Measurements from ENCODE around the gene TMEM184A.
A peak's percentile ranks its signal among the peaks of the same experiment; 100 is the strongest.

The TMEM184A gene

DNA sequence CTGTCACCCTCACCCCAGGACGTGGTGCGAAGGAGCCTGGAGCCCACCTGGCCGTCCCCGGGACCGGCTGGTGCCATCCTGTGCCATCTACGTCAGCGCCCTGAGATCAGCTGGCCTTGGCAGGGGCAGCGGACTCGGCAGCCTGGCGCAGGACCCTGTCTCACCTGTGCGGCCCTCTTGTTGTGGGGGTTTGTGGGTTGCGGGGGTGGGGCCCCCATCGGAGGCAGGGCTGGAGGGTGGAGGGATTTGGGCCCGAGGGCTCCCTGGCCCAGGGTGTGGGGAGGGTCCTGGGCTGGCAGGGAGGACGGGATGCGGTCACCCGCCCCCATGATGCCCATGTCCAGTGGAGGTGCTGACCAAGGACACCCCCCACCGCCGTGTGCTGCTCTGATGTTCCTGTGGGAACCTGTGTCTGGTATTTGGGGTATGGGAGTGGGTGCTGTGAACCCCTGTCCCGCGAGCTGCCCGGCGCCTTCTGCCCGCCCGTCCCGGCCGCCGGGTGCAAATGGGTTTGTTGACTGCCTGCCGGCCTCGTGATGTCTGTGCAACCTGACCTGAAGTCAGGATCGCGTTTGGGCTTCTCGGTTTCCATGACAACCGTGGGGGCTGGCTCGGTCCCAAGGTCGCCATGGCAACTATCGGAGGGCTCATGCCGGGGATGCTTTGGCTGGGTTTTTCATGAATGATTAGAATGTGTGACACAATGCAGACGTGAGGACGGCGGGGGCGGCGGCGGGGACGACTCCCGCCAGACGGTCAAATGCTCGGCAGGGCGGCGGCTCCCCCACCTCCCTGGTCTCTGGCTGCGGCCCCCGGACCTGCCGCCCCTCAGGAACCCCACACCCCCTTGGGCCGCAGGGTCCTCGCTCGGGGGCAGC lies 18.2 kb downstream of the TMEM184A start:
- no peak for DNase-seq

DNA sequence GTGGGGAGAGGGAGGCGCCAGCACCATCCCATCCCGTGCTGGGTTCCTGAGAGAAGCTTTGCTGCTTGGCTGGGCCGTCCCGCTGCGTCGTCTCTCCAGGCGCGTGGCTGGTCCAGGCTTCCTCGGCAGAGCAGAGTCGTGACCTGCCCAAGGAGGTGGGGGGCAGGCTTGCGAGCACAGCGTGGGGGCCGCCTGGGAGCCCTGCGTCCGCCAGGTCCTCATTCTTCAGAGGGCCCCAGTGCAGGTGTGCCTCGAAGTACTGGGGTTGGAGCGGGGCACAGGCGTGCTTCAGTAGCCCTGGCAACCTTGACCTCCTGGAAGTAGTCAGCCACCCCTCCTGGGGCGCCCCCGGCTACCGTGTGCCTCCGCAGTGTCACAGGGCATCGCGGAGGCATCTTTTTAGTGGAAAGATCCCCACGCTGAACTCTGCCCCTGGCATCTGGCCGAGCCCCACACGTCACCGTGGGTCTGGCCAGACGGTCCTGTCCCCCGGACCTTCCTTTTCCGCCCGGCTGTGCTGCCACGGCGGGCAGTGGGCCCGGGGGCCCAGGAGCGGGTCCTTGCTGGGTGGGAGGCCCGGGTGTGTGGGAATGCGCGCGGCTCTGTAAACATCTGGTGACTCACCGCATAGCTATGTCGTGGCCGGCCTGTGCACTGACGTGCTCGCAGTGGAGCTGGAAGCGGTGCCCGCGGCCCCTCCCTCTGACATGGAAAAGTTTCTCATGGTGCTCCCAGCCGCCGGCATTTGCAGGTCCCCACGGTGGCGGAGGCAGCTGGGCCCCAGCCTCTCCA lies 19.1 kb downstream of the TMEM184A start:
- no peak for DNase-seq

DNA sequence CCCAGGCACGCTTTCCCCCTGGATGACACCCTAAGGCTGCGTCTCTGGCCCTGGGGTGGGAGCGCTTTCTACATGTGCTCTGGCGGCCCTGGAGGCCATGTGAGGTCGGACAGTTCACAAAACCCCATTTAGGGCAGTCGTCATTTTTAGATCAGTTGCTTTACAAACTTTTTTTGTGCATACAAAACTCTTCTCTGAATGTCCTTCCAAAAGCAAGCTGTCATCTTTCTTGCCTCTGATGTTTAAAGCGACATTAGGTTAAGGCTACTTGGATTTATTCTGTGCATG lies 19.6 kb downstream of the TMEM184A start:
- no peak for DNase-seq

DNA sequence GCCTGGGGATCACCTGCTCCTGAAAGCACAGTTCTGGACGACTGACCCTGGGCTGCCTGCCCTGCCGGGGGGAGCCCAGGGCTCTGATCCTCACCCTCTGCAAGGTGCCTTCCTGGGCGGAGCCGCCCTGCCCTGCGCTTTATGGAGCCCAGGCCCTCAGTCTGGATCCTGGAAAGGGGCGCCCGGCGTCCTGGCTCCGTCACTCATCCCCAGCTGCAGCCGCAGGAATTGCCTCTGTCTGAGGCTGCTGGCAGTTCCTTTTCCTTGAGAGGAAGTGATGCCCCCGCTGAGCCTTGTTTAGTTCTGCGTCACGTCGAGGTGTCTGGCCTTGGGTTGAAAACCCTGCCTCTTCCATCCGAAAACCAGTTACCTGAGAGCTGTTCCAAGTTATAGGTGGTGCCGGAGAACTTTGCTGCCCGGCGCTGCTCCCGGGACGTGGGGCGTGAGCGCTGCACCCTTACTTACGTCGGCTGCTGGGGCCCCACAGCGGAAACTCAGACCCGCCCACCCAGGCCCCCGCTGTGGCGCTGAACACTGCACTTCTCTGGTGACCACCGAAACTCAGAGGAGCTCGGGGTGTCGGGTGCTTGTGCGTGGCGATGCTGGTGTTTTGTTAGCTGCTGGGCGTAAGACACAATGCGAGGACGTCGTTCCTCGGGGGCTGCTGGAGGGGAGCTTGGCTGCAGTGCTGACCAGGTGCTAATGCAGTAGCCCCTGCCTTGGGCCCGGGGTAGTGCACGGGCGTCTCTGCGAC lies 20.1 kb downstream of the TMEM184A start:
- DNase-seq: no peak

DNA sequence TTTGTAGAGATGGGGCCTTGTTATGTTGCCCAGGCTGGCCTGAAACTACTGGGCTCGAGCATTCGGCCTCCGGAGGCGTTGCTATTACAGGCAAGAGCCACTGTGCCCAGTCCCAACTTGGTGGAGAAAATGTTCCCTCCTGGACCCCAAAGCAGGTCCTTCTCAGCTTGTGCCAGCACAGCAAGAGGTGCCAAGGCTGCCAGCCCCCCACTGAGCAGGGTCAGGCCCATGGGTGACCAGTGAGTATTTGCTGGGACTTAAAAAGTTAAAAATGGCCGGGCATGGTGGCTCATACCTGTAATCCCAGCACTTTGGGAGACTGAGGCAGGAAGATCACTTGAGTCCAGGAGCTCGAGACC lies 20.9 kb downstream of the TMEM184A start:
- no peak for DNase-seq

DNA sequence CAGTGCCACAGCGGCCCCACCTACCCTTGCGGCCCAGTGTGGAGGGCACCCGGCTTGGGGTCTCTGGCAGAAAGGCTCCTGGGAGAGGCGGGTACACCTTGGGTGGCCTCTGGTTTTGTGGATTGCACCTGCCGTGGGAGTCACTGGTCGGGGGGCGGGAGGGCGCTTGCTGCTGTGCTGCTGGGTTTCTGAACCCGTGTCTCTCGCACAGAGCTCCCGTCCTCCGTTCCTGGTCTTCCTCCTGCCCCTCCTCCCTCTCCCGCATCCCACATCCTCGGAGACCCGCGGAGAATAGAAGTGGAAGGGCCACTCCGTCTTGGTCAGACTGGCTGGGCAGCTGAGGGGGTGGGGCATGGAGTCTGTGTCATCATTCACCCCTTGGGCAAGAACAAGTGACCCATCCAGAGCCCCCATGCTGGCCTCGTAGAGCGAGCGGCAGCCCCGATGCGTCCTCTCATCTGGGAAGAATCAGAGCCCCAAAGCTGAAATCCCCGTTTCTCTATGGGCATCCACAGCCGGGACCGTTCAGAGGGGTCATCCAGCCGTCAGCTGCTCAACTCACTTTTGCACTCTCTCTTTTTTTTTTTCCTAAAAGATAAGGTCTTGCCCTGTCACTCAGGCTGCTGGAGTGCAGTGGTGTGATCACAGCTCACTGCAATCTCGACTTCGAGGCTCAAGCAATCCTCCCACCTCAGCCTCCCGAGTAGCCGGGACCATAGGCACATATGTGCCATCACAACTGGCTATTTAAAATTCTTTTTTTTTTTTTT lies 21.5 kb downstream of the TMEM184A start:
- no peak for DNase-seq

DNA sequence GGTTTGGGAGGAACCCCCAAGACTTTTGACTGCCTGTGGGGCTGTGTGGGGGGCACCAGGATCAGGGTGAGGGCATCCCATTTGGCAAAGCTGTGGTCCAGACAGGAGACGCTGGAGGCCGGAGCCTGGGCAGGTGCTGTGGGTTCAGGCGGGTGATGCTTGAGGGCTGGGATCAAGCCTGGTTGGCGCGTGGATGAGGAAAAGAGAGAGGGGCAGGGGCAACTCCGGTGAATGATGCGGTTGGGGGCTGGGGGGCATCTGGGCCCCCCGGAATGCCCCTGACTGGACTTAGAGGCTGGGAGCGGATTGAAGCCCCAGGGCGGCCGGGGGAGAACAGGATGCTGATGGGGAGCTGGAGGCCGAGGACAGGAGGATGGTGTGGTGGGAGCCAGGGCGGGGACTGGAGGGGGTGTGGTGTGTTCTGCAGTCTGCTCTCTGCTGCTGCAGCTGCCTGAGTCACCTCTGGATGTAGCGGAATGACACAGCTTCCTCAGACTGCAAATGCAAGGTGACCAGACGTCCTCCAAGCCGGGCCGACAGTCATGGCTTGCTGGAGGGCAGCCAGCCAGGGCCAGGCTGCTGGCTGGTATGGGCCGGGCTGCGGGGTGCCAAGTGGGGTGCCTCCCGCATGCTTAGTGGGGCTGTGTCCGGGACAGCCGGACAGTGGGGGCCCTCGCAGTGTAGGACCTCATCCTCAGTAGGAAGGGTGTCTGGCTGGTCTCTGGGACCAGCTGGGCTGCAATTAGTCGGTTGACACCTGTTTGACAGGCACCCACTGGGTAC lies 22.3 kb downstream of the TMEM184A start:
- no peak for DNase-seq

DNA sequence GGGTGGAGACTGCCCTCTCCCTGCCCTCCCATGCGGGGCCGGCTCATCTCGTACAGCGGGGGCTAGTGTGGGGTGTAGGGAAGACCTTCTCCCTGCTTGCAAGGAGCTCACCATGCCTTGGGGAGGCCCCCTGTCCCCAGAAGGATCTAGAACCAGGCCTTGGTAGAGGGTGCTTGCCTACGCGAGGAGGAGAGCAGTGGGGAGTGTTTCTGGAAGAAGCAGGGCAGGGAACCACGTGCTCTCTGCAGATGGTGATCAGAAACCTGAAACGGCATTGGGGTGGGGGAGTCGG lies 22.8 kb downstream of the TMEM184A start:
- no peak for DNase-seq

DNA sequence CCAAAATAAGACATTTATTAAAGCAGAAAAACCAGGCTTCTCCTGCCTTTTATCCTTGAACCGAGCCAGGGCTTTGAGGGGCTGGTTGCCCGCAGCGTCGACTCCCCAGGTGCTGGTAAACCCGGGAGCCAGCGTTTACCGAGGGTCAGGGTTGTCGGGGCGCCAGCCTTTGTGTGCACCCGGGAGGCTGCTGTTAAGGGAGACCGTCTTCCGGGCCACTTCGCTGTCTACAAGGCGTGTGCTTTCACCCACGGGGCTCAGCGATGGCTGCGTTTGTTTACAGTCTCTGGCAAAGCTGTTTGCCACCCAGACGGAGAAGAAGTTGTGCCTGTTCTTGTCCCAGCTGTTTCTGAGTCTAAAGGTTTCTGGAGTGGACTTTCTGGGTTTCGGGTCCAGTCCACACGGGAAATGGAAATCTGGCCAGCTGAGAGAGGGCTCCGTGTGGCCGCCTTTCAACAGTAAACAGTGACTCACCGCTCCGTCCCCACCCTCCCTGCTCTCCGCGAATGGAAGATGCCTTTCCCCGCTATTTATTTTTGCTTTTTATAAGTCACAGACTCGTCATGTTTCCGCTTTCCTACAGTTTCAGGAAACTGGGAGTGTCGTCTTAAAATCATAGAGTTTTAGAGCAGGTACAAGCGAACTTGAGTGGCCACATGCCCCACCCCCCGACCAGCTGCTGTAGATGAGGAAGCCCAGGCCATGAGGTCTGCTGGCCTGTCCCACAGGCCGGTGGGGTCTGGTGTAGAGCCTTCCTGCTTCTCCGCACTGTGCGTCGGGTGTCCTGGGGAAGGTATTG lies 23.4 kb downstream of the TMEM184A start:
- peak; percentile 84 for DNase-seq

DNA sequence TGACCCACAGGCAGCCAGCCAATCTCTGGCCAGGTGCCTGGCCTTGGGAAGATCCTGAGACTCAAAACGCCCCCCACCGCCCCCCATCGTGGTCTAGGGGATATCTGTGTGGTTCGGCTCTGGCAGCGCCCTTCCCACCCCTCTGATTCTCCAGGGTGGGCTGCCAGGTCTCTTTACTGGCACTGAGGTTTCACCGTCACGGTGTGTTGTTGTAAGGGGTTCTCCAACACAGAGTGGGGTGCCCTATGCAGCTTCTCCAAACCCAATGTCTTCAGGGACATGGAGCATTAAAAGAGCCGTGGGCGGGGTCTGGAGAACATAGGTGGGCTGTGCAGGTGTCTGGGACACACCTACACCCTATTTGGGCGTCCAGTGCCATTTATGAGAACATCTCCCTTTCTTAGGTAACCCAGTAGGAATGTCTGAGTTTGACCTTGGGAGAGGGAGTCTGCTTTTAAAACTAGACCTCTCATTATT lies 24.0 kb downstream of the TMEM184A start:
- no peak for DNase-seq

DNA sequence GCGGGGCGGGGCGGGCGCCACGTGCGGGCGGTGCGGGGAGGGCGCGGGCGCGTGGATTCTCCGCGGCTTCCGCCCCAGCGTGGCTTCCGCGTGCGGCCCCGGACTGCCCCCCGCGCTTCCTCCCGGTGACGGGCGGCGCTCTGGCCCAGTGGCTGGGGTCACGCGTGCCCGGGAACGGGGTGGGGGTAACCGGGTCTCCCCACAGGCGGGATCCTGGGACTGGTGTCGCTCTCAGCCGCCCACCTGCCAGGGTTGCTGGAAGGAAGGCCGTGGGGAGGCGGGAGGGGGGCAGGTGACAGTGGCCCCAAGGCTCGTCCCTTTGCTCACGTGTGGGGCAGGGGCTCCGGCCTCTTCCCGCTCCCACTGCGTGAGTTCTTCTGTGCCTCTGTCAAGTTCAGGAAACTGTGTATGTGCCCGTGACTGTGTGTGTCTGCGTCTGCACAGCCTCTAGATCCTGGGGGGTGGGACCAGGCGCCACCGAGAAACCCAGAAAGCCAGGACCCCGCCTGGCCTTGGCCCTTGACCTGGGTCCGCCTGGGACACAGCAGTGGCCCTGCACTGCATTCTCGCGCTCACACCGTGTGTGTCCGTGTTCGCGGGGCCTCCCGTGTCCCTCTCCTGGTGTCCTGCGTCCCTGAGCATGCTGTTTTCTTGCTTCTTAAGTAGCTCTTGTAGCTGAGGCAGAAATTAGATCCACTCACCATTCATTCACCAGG lies 24.6 kb downstream of the TMEM184A start:
- no peak for DNase-seq

DNA sequence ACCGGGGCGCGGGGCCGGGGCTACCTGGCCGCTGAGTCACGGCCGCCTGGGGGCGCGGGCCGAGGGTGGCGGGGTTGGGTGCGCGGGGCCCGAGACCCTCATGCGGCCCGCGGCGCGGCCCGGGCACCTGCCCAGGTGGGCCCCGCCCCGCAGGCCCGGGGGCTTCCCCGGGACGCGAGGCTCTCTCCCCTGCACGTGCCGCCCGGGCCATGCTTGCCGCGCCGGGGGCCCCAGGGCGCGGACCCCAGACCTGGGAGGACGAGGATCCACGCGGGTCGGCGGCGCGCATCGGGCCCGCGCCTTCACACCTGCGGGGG lies 25.1 kb downstream of the TMEM184A start:
- no peak for DNase-seq

DNA sequence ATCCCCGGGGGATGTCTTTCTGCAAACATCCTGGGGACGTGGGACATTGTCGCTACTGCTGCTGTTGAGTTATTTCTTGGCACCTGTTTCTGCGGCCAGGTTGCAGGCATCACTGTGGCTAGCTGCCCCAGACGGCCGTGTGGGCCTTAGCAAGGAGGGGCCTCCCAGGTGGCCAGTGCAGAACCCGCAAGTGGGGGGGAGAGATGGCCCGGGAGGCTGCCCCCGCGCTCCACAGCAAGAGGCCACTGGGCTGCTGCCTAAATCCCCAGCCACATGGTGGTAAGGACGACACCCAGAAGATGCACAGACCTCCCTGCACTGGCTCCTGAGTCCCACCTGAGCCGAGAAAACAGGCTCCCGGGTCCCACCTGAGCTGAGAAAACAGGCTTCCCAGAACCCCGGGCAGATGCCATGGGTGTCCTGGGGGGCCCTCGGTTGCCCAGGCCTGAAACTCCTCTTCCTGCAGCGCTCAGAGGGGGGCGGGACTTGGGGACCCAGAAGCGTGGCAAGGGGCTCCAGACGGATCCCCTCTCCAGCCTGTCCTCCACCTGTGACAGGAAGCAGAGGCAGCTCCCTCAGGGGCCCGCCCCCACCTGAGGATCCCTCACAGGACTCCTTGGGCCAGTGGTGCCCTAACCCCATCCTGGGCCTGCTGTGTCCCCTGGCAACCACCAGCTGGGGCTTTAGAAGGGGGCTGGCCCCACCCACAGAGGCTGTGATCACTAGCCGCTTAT lies 26.5 kb downstream of the TMEM184A start:
- DNase-seq: no peak

DNA sequence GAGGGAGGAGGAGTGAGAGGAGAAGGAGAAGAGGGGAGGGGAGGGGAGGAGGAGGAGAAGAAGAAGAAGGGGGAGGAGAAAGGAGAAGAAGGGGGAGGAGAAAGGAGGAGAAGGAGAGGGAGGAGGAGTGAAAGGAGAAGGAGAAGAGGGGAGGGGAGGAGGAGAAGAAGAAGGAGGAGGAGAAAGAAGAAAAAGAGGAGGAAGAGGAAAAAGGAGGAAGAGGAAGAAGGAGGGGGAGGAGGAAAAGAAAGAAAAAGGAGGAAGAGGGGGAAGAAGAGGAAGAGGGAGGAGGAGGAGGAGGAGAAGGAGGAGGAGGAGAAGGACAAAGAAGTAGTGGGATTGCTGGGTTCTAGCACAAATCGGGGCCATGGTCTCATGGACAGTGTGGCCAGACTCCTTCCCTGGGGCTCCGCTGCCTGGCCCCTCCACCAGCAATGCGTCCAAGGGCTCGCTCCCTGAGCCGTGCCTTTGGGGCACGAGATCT lies 29.7 kb downstream of the TMEM184A start:
- DNase-seq: peak; percentile 15

DNA sequence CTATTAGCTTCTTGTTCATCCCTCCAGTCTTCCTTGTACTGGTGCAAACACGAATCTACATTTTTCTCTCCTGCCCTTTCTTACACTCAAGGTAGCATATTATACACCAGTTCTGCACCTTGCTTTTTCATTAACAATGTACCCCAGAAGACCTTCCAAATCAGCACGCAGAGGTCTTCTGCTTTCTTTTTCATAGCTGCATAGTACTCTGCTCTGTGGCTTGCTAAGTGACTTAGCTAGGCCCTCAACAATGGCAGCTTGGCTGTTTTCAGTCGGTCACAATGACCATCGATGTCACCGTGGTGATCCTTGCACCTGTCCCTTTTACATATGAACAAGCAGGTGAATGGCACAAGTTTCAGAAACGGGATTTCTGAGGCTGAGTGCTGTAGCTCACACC lies 30.6 kb downstream of the TMEM184A start:
- no peak for DNase-seq

DNA sequence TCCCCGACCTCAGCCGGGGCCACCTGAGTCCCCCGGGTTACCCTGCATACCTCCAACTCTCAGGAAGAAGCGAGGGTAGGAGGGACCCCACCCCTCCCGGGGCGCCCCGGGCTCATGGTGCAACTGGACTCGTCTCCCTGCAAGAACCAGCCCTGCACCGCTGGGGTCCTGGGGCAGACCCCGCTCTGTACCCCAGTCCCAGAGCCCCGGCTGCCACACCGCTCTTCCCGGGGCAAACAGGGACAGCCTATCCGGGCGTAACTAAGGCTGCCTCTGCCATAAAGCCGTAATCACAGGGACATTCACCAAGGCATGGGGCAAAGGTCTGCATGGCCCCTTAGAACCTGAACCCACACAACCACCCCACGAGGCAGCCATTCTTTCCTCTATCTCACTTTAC lies 32.2 kb downstream of the TMEM184A start:
- no peak for DNase-seq

DNA sequence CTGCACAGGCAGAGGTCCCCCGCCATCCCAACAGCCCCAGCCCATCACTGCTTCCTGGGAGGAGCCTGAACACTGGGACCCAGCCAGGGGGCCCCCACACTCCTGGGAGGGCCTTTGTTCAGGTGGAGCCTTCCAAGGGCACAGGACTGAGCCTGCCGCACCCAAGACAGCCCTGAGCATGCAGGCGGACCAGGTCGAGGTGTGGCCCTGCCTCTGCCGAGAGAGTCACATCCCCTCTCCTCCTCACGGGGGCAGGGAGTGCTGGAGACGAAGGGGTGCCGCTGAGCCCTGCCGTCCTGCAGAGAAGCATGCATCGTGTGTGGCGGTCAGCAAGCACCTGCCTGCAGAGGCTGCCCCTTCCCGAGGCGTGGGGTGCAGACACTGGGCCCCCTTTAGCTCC lies 32.8 kb downstream of the TMEM184A start:
- no peak for DNase-seq

DNA sequence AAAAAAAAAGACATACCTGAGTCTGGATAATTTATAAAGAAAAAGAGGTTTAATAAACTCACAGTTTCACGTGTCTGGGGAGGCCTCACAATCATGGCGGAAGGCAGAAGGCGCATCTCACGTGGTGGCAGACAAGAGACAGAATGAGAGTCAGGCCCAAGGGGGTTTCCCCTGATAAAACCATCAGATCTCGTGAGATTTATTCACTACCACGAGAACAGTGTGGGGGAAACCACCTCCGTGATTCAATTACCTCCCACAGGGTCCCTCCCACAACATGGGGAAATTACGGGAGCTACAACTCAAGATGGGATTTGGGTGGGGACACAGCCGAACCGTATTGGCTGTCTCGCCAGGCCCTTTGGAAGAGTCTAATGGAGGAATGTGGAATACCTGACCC lies 34.5 kb downstream of the TMEM184A start:
- no peak for DNase-seq

DNA sequence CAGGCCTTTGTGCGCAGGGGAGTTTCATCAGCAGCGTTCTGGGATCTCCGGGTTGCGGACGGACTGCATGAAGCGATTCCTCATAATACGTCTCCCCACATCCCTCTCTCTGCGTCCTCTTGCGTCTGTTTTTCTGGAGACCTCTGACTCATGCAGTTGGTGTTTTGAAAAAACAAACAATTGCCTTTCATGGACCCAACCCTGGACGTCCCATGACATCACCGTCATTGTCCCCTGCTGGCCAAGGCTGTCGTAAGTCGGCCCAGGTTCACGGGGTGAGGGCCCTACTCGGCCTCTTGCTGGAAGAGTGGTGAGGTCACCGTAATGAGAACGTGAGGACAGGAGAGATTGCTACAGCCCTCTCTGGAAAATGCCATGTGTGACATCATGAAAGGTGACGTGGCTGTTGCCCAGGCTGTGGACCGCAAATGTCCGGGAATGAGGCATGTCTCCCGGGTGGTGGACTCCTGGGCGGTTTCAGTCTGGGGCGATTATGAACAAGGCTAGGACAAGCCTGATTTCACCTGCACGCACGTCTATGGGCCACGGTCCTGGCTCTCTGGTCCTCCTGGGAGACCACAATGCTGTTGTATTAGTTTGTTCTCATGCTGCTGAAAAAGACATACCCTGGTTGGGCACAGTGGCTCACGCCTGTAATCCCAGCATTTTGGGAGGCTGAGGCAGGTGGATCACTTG lies 35.3 kb downstream of the TMEM184A start:
- DNase-seq: no peak

All from GF-D8 (cell line).